OCI-LY7 (cell line): Measurements from ENCODE around the gene MMAB. TPM values are rescaled to one million over a fixed set of nuclear protein-coding genes. Genes with fewer than 3 reads are reported as not detected.

Experiments used
- BruUV-seq: library from RNA; stranded (reverse); fragments of 400-500 nt; replicated peaks from 2 replicates; lab custom pipeline; 2021; lab: Mats Ljungman, UMichigan
- CTCF ChIA-PET: fragments of 300-600 bp; sonication (Branson Sonifier 250); formaldehyde crosslinking; loops from one replicate; lab custom pipeline; 2022; ENCODE audit warnings: antibody characterized with exemption; ENCODE audit not compliant: unreplicated experiment; lab: Charles Lee
- POLR2A ChIA-PET: fragments of 300-600 bp; sonication (Branson Sonifier 250); formaldehyde crosslinking; loops from one replicate; lab custom pipeline; 2022; ENCODE audit warnings: antibody characterized with exemption; lab: Charles Lee
- DNase-seq: peaks from one replicate; pipeline ENCODE4 v3.0.0-alpha.2; 2015; ENCODE audit warnings: low spot score
- H2AFZ ChIP-seq: fragments of 200-600 bp; sonication (generic), shearing (Covaris generic); 2 replicates; pipeline ENCODE4 v1.6.1; 2014; ENCODE audit warnings: mild to moderate bottlenecking, antibody characterized with exemption, low read length, moderate library complexity
- H3K27ac ChIP-seq: fragments of 200-600 bp; sonication (generic); 2 replicates; pipeline ENCODE4 v1.5.1; 2014; ENCODE audit warnings: mixed run types, low read depth, mild to moderate bottlenecking, moderate library complexity, low read length, inconsistent platforms; ENCODE audit not compliant: poor library complexity, severe bottlenecking
- H3K36me3 ChIP-seq: fragments of 200-600 bp; sonication (generic); 2 replicates; pipeline ENCODE4 v1.6.1; 2014; ENCODE audit warnings: mild to moderate bottlenecking, antibody characterized with exemption, low read length, moderate library complexity, mixed read lengths; ENCODE audit not compliant: insufficient read depth
- H3K4me1 ChIP-seq: fragments of 200-600 bp; sonication (generic); 2 replicates; pipeline ENCODE4 v1.5.1; 2014; ENCODE audit warnings: mild to moderate bottlenecking, low read length; ENCODE audit not compliant: insufficient read depth, poor library complexity, severe bottlenecking
- H3K4me2 ChIP-seq: fragments of 200-600 bp; sonication (generic); 2 replicates; pipeline ENCODE4 v1.6.1; 2014; ENCODE audit warnings: mild to moderate bottlenecking, low read length
- H3K4me3 ChIP-seq: fragments of 200-600 bp; sonication (generic); 2 replicates; pipeline ENCODE4 v1.5.1; 2014; ENCODE audit warnings: mild to moderate bottlenecking, low read depth, low read length; ENCODE audit not compliant: poor library complexity, severe bottlenecking
- H3K79me2 ChIP-seq: fragments of 200-600 bp; sonication (generic); 2 replicates; pipeline ENCODE4 v1.6.1; 2016; ENCODE audit warnings: low read depth, mild to moderate bottlenecking, low read length, moderate library complexity, mixed read lengths; ENCODE audit not compliant: insufficient read depth
- H3K9me2 ChIP-seq: fragments of 200-600 bp; sonication (generic); 2 replicates; pipeline ENCODE4 v1.6.1; 2016; ENCODE audit warnings: mild to moderate bottlenecking, low read length, mixed read lengths; ENCODE audit not compliant: insufficient read depth
- H3K9me3 ChIP-seq: fragments of 200-600 bp; sonication (generic); 2 replicates; pipeline ENCODE4 v1.6.1; 2014; ENCODE audit warnings: mild to moderate bottlenecking, mixed run types, low read length, mixed read lengths
- H4K20me1 ChIP-seq: fragments of 200-600 bp; sonication (generic); 2 replicates; pipeline ENCODE4 v1.6.1; 2014; ENCODE audit warnings: mild to moderate bottlenecking, antibody characterized with exemption, low read length, moderate library complexity, mixed read lengths; ENCODE audit not compliant: insufficient read depth
- CTCF ChIP-seq: fragments of 200-600 bp; sonication (generic); conservative IDR thresholded peaks from 2 replicates; pipeline ENCODE4 v1.5.1; 2014; ENCODE audit warnings: mild to moderate bottlenecking, antibody characterized with exemption, low read length, moderate library complexity, mixed read lengths
- EZH2phosphoT487 ChIP-seq: fragments of 200-600 bp; sonication (generic); IDR thresholded peaks from 2 replicates; pipeline ENCODE4 v1.6.1; 2018; ENCODE audit warnings: low read depth, borderline replicate concordance, mild to moderate bottlenecking, mixed run types, antibody characterized with exemption, low read length, moderate library complexity, mixed read lengths
- intact Hi-C: fragments of 100-400 bp; cut with micrococcal nuclease; formaldehyde crosslinking; loops from one replicate; pipeline ENCODE4 v1.10.0; 2022; ENCODE audit not compliant: unreplicated experiment
- total RNA-seq, 2 experiments: library from RNA; depleted of rRNA in 1 of 2; stranded (reverse); fragments of >200 nt in 1 of 2; shearing (Covaris generic) in 1 of 2; gene quantifications; 2 replicates each; pipeline ENCODE4 v1.2.3, GENCODE V29; 2014 to 2022

The MMAB gene
- total RNA-seq, 2 experiments from 2014 or later = 59.8 to 90.0 TPM

DNA sequence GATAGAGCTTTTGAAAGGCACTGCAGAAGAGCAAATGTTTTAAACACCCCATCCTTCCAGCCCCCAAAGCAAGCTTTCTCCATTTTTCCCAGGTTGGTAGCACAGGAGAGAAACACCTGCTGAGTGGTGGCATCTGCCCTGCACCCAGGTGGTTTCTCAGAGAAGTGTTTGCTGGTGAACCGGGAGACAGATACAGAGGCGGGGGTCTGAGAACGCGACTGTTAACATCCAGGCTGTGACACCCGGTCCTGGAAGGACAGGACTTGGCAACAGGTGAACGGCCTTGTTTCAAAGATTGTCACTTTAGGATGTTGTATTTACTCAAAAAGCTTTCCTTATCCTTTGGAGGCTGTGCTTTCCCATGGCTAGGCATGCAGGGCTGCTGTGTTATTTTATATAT is 18.5 kb downstream of the MMAB start:
- intact Hi-C loops = no loop called here
- Histone ChIP-seq H3K4me1 (no peaks in the 10 kb centered on the region), H3K79me2 (no peaks in the 10 kb centered on the region), H3K4me3 (no peak overlapping the region), H3K9me2 (no peaks in the 10 kb centered on the region), H3K36me3 (no peaks in the 10 kb centered on the region), H3K27ac (no peak overlapping the region), H2AFZ (no peak overlapping the region), H3K9me3 (no peaks in the 10 kb centered on the region), H3K4me2 (no peak overlapping the region), H4K20me1 (no peaks in the 10 kb centered on the region)
- CTCF ChIA-PET = no interaction called here
- TF ChIP-seq CTCF = no peak
- no peak for TF ChIP-seq EZH2phosphoT487
- POLR2A ChIA-PET = interaction anchor here (0.6 to 1.0 kb wide), 2 partner anchors 18 to 454 kb away, joined by 3 read pairs; no protein-coding TSS in a partner anchor
- no peak for DNase-seq
- TSS peak; percentile 50 for BruUV-seq

DNA sequence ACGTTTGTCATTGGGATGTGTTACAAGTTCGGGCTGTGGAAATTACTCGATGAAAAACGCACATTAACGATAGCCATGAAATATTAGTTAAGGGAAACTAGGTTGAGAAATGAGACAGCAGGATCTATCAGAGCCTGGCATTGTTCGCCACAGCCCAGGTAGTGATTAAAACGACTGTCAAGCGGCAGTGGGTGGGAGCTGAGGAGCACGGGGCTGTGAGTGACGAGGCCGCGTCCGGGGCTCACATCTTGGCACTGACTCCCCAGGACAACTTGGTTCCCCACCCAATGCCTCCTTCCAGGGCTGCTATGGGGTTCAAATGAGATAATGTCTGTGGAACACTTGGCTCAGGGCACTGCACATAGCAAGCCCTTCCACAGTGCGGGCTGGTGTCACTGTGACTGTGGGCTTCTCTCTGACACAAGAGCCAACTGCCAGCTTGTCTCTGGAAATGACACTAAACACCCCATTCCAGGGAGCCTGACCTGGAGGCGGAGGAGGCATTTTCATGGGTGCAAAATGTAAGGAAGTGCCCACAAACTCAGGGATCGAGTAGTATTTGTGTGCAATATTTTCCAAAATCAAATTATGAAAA is 19.3 kb downstream of the MMAB start:
- Histone ChIP-seq H3K4me3 (no peak overlapping the region), H2AFZ (no peak overlapping the region), H3K9me3 (no peaks in the 10 kb centered on the region), H4K20me1 (no peaks in the 10 kb centered on the region), H3K79me2 (no peaks in the 10 kb centered on the region), H3K27ac (no peak overlapping the region), H3K9me2 (no peaks in the 10 kb centered on the region), H3K4me2 (no peak overlapping the region), H3K4me1 (no peaks in the 10 kb centered on the region), H3K36me3 (no peaks in the 10 kb centered on the region)
- CTCF ChIA-PET = no interaction called here
- BruUV-seq = no TSS peak
- TF ChIP-seq EZH2phosphoT487 = no peak
- no peak for TF ChIP-seq CTCF
- no peak for DNase-seq
- POLR2A ChIA-PET = no interaction called here
- intact Hi-C loops = no loop called here

GRCh38 chr12:109553483-109553882 is 19.8 kb downstream of the MMAB start:
- no peak for DNase-seq
- Histone ChIP-seq H3K4me2 (no peak overlapping the region), H4K20me1 (no peaks in the 10 kb centered on the region), H3K9me2 (no peaks in the 10 kb centered on the region), H3K27ac (no peak overlapping the region), H3K9me3 (no peaks in the 10 kb centered on the region), H3K79me2 (no peaks in the 10 kb centered on the region), H3K4me3 (no peak overlapping the region), H3K4me1 (no peaks in the 10 kb centered on the region), H3K36me3 (no peaks in the 10 kb centered on the region), H2AFZ (no peak overlapping the region)
- intact Hi-C loops = no loop called here
- no TSS peak for BruUV-seq
- CTCF ChIA-PET = no interaction called here
- TF ChIP-seq EZH2phosphoT487 (no peak), CTCF (no peak)
- POLR2A ChIA-PET = interaction anchor here (0.6 to 1.3 kb wide), 2 partner anchors 19 to 274 kb away, joined by 3 to 4 read pairs; no protein-coding TSS in a partner anchor
